Nephron (organoid): Measurements from ENCODE around the gene CNPY4.
A peak's percentile ranks its signal among the peaks of the same experiment; 100 is the strongest.

ENCODE experiments used
- H3K27ac Mint-ChIP-seq, 3 experiments: 2 replicates each; pipeline ENCODE4 v1.8.0; 2020; ENCODE audit warnings: mixed read lengths in 3 of 3, mild to moderate bottlenecking in 2 of 3, moderate library complexity in 1 of 3
- H3K27me3 Mint-ChIP-seq: 2 replicates; pipeline ENCODE4 v1.8.0; 2021; ENCODE audit warnings: low read depth, mild to moderate bottlenecking, moderate library complexity, mixed read lengths
- H3K36me3 Mint-ChIP-seq: 2 replicates; pipeline ENCODE4 v1.8.0; 2020; ENCODE audit warnings: low read depth, mixed read lengths
- H3K4me1 Mint-ChIP-seq: 2 replicates; pipeline ENCODE4 v1.8.0; 2020; ENCODE audit warnings: mixed read lengths
- H3K4me3 Mint-ChIP-seq, 3 experiments: 2 replicates each; pipeline ENCODE4 v1.8.0; 2020; ENCODE audit warnings: mild to moderate bottlenecking in 3 of 3, mixed read lengths in 3 of 3, moderate library complexity in 2 of 3
- H3K9me3 Mint-ChIP-seq: 2 replicates; pipeline ENCODE4 v1.8.0; 2020; ENCODE audit warnings: mixed read lengths
- CTCF ChIP-seq, 3 experiments: fragments of 200-600 bp; sonication (generic); IDR thresholded peaks; one replicate each; pipeline ENCODE4 v1.5.0; 2021; ENCODE audit warnings: antibody characterized with exemption in 3 of 3; ENCODE audit not compliant: unreplicated experiment in 3 of 3

Gene CNPY4

GRCh38 chr7:100107890-100108289 is 11.5 kb upstream of the CNPY4 start:
- Mint-ChIP-seq H3K9me3 (no peaks in the 10 kb centered on the region), H3K4me1 (no peaks in the 10 kb centered on the region), H3K4me3 (no peak overlapping the region), H3K27me3 (no peaks in the 10 kb centered on the region), H3K36me3 (peaks cover 54% of the 10 kb centered on the region), H3K27ac (peak overlapping the region in 1 of 3 experiments; percentile 58)
- no peak for TF ChIP-seq CTCF (IDR thresholded peaks at IDR 0.05; ENCODE audit: unreplicated experiment in 3 of 3)

GRCh38 chr7:100109521-100110163 is 9.8 kb upstream of the CNPY4 start:
- Mint-ChIP-seq H3K4me3 (no peak overlapping the region), H3K27ac (no peak overlapping the region), H3K27me3 (no peaks in the 10 kb centered on the region), H3K9me3 (no peaks in the 10 kb centered on the region), H3K4me1 (no peaks in the 10 kb centered on the region), H3K36me3 (peaks cover 56% of the 10 kb centered on the region)
- TF ChIP-seq CTCF (IDR thresholded peaks at IDR 0.05; ENCODE audit: unreplicated experiment in 3 of 3): no peak

- Mint-ChIP-seq H3K27me3 (no peaks in the 10 kb centered on the region), H3K36me3 (peaks cover 53% of the 10 kb centered on the region), H3K4me1 (no peaks in the 10 kb centered on the region), H3K27ac (no peak overlapping the region), H3K9me3 (no peaks in the 10 kb centered on the region), H3K4me3 (no peak overlapping the region)
- TF ChIP-seq CTCF (IDR thresholded peaks at IDR 0.05; ENCODE audit: unreplicated experiment in 3 of 3): no peak
These were observed 8.3 kb upstream of the CNPY4 start for GRCh38 chr7:100111156-100111555.

GRCh38 chr7:100111914-100112313 is 7.5 kb upstream of the CNPY4 start:
- no peak for TF ChIP-seq CTCF (IDR thresholded peaks at IDR 0.05; ENCODE audit: unreplicated experiment in 3 of 3)
- Mint-ChIP-seq H3K27me3 (no peaks in the 10 kb centered on the region), H3K36me3 (peaks cover 54% of the 10 kb centered on the region), H3K9me3 (no peaks in the 10 kb centered on the region), H3K4me3 (no peak overlapping the region), H3K4me1 (no peaks in the 10 kb centered on the region), H3K27ac (no peak overlapping the region)

GRCh38 chr7:100115026-100115425 is 4.4 kb upstream of the CNPY4 start:
- Mint-ChIP-seq H3K9me3 (no peaks in the 10 kb centered on the region), H3K27ac (no peak overlapping the region), H3K4me1 (peaks cover 12% of the 10 kb centered on the region), H3K4me3 (no peak overlapping the region), H3K27me3 (no peaks in the 10 kb centered on the region), H3K36me3 (peaks cover 35% of the 10 kb centered on the region)
- no peak for TF ChIP-seq CTCF (IDR thresholded peaks at IDR 0.05; ENCODE audit: unreplicated experiment in 3 of 3)

GRCh38 chr7:100118388-100119071 is 904 bp upstream of the CNPY4 start:
- peaks cover 20% of the 10 kb centered on the region for H3K4me1 Mint-ChIP-seq
- H3K27me3 Mint-ChIP-seq: no peaks in the 10 kb centered on the region
- H3K9me3 Mint-ChIP-seq: no peaks in the 10 kb centered on the region
- peaks cover 13% of the 10 kb centered on the region for H3K36me3 Mint-ChIP-seq
- peak overlapping the region; percentile 93 to 99 (median 96) for H3K4me3 Mint-ChIP-seq
- H3K27ac Mint-ChIP-seq: peak overlapping the region; percentile 99 to 100 (median 100)
- no peak for TF ChIP-seq CTCF (IDR thresholded peaks at IDR 0.05; ENCODE audit: unreplicated experiment in 3 of 3)
